ENCODE measurements around the gene CSNK1A1L. TPM values are rescaled to one million over a fixed set of nuclear protein-coding genes. Genes with fewer than 3 reads are reported as not detected.

The CSNK1A1L gene
- total and polyA plus RNA-seq, 2 of the 13 experiments (the other 11 are each of a cell fraction or from before 2014, with no cell fraction given), result not detected

- TF ChIP-seq ZMYM2 (CRISPR knock-in tag; IDR thresholded peaks at IDR 0.05) (no peak), ZBTB4 (CRISPR knock-in tag; IDR thresholded peaks at IDR 0.05; ENCODE audit: borderline replicate concordance) (no peak), NAIF1 (CRISPR knock-in tag; IDR thresholded peaks at IDR 0.05; ENCODE audit: borderline replicate concordance) (no peak)
Measured at GRCh38 chr13:37106642-37107041, 1.2 kb upstream of the CSNK1A1L start (continued).

GRCh38 chr13:37102896-37103295 is 2.6 kb downstream of the CSNK1A1L start:
- TF ChIP-seq ZSCAN22 (CRISPR knock-in tag; IDR thresholded peaks at IDR 0.05) (no peak), ZNF841 (CRISPR knock-in tag; IDR thresholded peaks at IDR 0.05; ENCODE audit: borderline replicate concordance) (no peak), ZNF331 (CRISPR knock-in tag; IDR thresholded peaks at IDR 0.05) (no peak)
- no peaks in the 10 kb centered on the region for H3K9me3 ChIP-seq (ENCODE audit: low read length)
- in situ Hi-C loops (cut with HindIII; ENCODE audit: extremely low pct_ligation_motif_present, low pct_unique_long_range_greater_than_20kb) (loop anchor here (10.0 kb wide), 1 partner anchor 502 kb away; no protein-coding TSS in a partner anchor), intact Hi-C loops (cut with micrococcal nuclease; ENCODE audit: unreplicated experiment) (no loop called here)
- H3K4me3 ChIP-seq (replicated peaks in 1 of 3; ENCODE audit: insufficient read depth in 1 of 3, low read depth in 2 of 3, low read length in 3 of 3), result no peak overlapping the region
- no peaks in the 10 kb centered on the region for H3K36me3 ChIP-seq (replicated peaks in 1 of 2; ENCODE audit: control insufficient read depth in 1 of 2, insufficient read depth in 2 of 2, low read length in 2 of 2)
- ChIA-PET POLR2A (no interaction called here), CTCF (ENCODE audit: low intra/inter-chr PET ratio, low total read pairs) (no interaction called here)
- BruUV-seq (replicated peaks), result no TSS peak
- no peaks in the 10 kb centered on the region for H3K79me2 ChIP-seq (ENCODE audit: insufficient read depth, low read length)
- 1% methylated on average over 4 of the region's 4 CpGs for WGBS (ENCODE audit: low lambda C conversion rate)
- DNase-seq (ENCODE audit: low spot score) (no peak), ATAC-seq (no peak), FAIRE-seq (no peak)
- no peak overlapping the region for H3K4me2 ChIP-seq (ENCODE audit: low read depth, low read length)
- no peak overlapping the region for H3K27ac ChIP-seq (ENCODE audit: extremely low read length, insufficient read depth, low read length)
- peaks cover 5 to 6% of the 10 kb centered on the region in 2 experiments; a peak in 4 of 5 replicates for H3K27me3 ChIP-seq (ENCODE audit: control insufficient read depth in 1 of 2, insufficient read depth in 2 of 2, low read length in 2 of 2)
- no peak overlapping the region for H2AFZ ChIP-seq (ENCODE audit: low read length)
- no peaks in the 10 kb centered on the region for H3K4me1 ChIP-seq (ENCODE audit: insufficient read depth, low read length)
- no peak overlapping the region for H3K9ac ChIP-seq (ENCODE audit: insufficient read depth, low read depth, low read length)
- H4K20me1 ChIP-seq (ENCODE audit: insufficient read depth, low read length), result no peaks in the 10 kb centered on the region
